Measurements from ENCODE around the gene VPS54. TPM values are rescaled to one million over a fixed set of nuclear protein-coding genes. Genes with fewer than 3 reads are reported as not detected.

The VPS54 gene
- polyA plus RNA-seq, 1 of the 3 experiments (the other 2 are of a cell fraction): 5.3 TPM

- no peak overlapping the region for H3K9ac ChIP-seq
- H3K27me3 ChIP-seq (ENCODE audit: insufficient read depth): no peaks in the 10 kb centered on the region
- H3F3A ChIP-seq (replicated peaks; ENCODE audit: insufficient read depth): peaks cover 15% of the 10 kb centered on the region
- CTCF ChIA-PET: no interaction called here
- H3K27ac ChIP-seq (ENCODE audit: low read depth in 2 of 2, low read length in 1 of 2): no peak overlapping the region
- H2AFZ ChIP-seq (ENCODE audit: low read depth): no peak overlapping the region
- H3K9me2 ChIP-seq: no peaks in the 10 kb centered on the region
- 100% methylated on average over 2 of the region's 2 CpGs for WGBS (ENCODE audit: low lambda C conversion rate)
- H3K4me2 ChIP-seq: no peak overlapping the region
- H3K36me3 ChIP-seq (replicated peaks in 1 of 2; ENCODE audit: control insufficient read depth in 1 of 2, insufficient read depth in 2 of 2, low read length in 1 of 2): peaks cover 0 to 7% of the 10 kb centered on the region in 2 experiments
- H3K9me3 ChIP-seq: no peaks in the 10 kb centered on the region
- peaks cover 96% of the 10 kb centered on the region for H3K79me2 ChIP-seq (ENCODE audit: insufficient read depth)
- peaks cover 26% of the 10 kb centered on the region for H4K20me1 ChIP-seq (ENCODE audit: insufficient read depth)
- POLR2A ChIA-PET: no interaction called here
- DNase-seq: no peak
- TF ChIP-seq GATA2 (CRISPR knock-in tag; IDR thresholded peaks at IDR 0.05): no peak
- no peak for TF ChIP-seq FOSL2 (IDR thresholded peaks at IDR 0.05; ENCODE audit: borderline replicate concordance, low read depth)
- no peak overlapping the region for H3K4me3 ChIP-seq (ENCODE audit: low read depth in 2 of 2, low read length in 1 of 2)
- peaks cover 0 to 11% of the 10 kb centered on the region in 2 experiments; a peak in 3 of 4 replicates for H3K4me1 ChIP-seq (ENCODE audit: control insufficient read depth in 1 of 2, insufficient read depth in 2 of 2, low read depth in 1 of 2, low read length in 1 of 2)
These were observed 6.2 kb downstream of the VPS54 start for GRCh38 chr2:64013053-64013452.

GRCh38 chr2:64012115-64012514 is 7.1 kb downstream of the VPS54 start:
- H3K36me3 ChIP-seq (replicated peaks in 1 of 2; ENCODE audit: control insufficient read depth in 1 of 2, insufficient read depth in 2 of 2, low read length in 1 of 2): peaks cover 0 to 7% of the 10 kb centered on the region in 2 experiments
- TF ChIP-seq, protein P1, sequence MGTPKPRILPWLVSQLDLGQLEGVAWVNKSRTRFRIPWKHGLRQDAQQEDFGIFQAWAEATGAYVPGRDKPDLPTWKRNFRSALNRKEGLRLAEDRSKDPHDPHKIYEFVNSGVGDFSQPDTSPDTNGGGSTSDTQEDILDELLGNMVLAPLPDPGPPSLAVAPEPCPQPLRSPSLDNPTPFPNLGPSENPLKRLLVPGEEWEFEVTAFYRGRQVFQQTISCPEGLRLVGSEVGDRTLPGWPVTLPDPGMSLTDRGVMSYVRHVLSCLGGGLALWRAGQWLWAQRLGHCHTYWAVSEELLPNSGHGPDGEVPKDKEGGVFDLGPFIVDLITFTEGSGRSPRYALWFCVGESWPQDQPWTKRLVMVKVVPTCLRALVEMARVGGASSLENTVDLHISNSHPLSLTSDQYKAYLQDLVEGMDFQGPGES (IDR thresholded peaks at IDR 0.05; ENCODE audit: low read depth, low read length): no peak
- TF ChIP-seq JUND (IDR thresholded peaks at IDR 0.05) (no peak), EZH2phosphoT487 (IDR thresholded peaks at IDR 0.05; ENCODE audit: borderline replicate concordance, low read depth) (no peak), RXRA (IDR thresholded peaks at IDR 0.05; ENCODE audit: borderline replicate concordance, low read depth) (no peak), TCF12 (IDR thresholded peaks at IDR 0.05) (no peak), MAX (IDR thresholded peaks at IDR 0.05; ENCODE audit: low read depth) (no peak)
- TF ChIP-seq, protein P2, sequence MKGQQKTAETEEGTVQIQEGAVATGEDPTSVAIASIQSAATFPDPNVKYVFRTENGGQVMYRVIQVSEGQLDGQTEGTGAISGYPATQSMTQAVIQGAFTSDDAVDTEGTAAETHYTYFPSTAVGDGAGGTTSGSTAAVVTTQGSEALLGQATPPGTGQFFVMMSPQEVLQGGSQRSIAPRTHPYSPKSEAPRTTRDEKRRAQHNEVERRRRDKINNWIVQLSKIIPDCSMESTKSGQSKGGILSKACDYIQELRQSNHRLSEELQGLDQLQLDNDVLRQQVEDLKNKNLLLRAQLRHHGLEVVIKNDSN (IDR thresholded peaks at IDR 0.05; ENCODE audit: borderline replicate concordance, low read depth): no peak
- peaks cover 94% of the 10 kb centered on the region for H3K79me2 ChIP-seq (ENCODE audit: insufficient read depth)
- peaks cover 0 to 8% of the 10 kb centered on the region in 2 experiments; a peak in 3 of 4 replicates for H3K4me1 ChIP-seq (ENCODE audit: control insufficient read depth in 1 of 2, insufficient read depth in 2 of 2, low read depth in 1 of 2, low read length in 1 of 2)
- CTCF ChIA-PET: interaction anchor here (0.6 kb wide), 1 partner anchor 807 kb away, joined by 3 read pairs; no protein-coding TSS in a partner anchor
- no peak overlapping the region for H3K9ac ChIP-seq
- H4K20me1 ChIP-seq (ENCODE audit: insufficient read depth): peaks cover 26% of the 10 kb centered on the region
- H3K9me3 ChIP-seq: no peaks in the 10 kb centered on the region
- H3F3A ChIP-seq (replicated peaks; ENCODE audit: insufficient read depth): peaks cover 7% of the 10 kb centered on the region
- POLR2A ChIA-PET: no interaction called here
- H2AFZ ChIP-seq (ENCODE audit: low read depth): no peak overlapping the region
- H3K27ac ChIP-seq (ENCODE audit: low read depth in 2 of 2, low read length in 1 of 2): no peak overlapping the region
- H3K9me2 ChIP-seq: no peaks in the 10 kb centered on the region
- no peaks in the 10 kb centered on the region for H3K27me3 ChIP-seq (ENCODE audit: insufficient read depth)
- 97% methylated on average over 2 of the region's 2 CpGs for WGBS (ENCODE audit: low lambda C conversion rate)
- DNase-seq: no peak
- no peak overlapping the region for H3K4me3 ChIP-seq (ENCODE audit: low read depth in 2 of 2, low read length in 1 of 2)
- H3K4me2 ChIP-seq: no peak overlapping the region
